Thoracic aorta (tissue), 2 donors: ENCODE data around the gene STAT4. TPM values are rescaled to one million over a fixed set of nuclear protein-coding genes. Genes with fewer than 3 reads are reported as not detected.

ENCODE experiments used
- ATAC-seq: fragments of 150-250 bp; one replicate; pipeline ENCODE4 v1.8.0; 2017; ENCODE audit warnings: low read depth; ENCODE audit not compliant: insufficient number of reproducible peaks, low FRiP score
- DNase-seq: peaks from one replicate; pipeline ENCODE4 v3.0.0-alpha.2; 2020; ENCODE audit warnings: low spot score
- H3K27ac ChIP-seq, 2 donors: fragments of 200-600 bp; sonication (generic); 1 replicate in 1 of 2; 2 replicates in 1 of 2; pipeline ENCODE4 v1.5.1; 2016; ENCODE audit warnings: mild to moderate bottlenecking in 2 of 2, moderate library complexity in 2 of 2
- H3K27me3 ChIP-seq: fragments of 200-600 bp; sonication (generic); replicated peaks from 2 replicates; pipeline ENCODE4 v1.6.0; 2016; ENCODE audit warnings: mild to moderate bottlenecking; ENCODE audit not compliant: insufficient read depth
- H3K36me3 ChIP-seq: fragments of 200-600 bp; sonication (generic); one replicate; pipeline ENCODE4 v1.5.1; 2016
- H3K4me1 ChIP-seq, 2 donors: fragments of 200-600 bp; sonication (generic); 1 replicate in 1 of 2; 2 replicates in 1 of 2; pipeline versions ENCODE4 v1.5.1 to v1.6.0; 2016; ENCODE audit warnings: low read depth in 2 of 2, mild to moderate bottlenecking in 1 of 2; ENCODE audit not compliant: control insufficient read depth in 1 of 2
- H3K4me3 ChIP-seq: fragments of 200-600 bp; sonication (generic); 2 replicates; pipeline ENCODE4 v1.5.1; 2016; ENCODE audit warnings: mild to moderate bottlenecking
- H3K9me3 ChIP-seq: fragments of 200-600 bp; sonication (generic); 2 replicates; pipeline ENCODE4 v1.5.1; 2016
- total RNA-seq, 2 donors: library from RNA; depleted of rRNA; stranded (reverse); fragments of >200 nt; gene quantifications; one replicate each; pipeline versions ENCODE4 v1.1.0 to v1.2.3, GENCODE V29; 2016
- TF ChIP-seq, protein P1 (sequence below): fragments of 200-600 bp; sonication (generic); IDR thresholded peaks from one replicate; pipeline ENCODE4 v1.5.1; 2019; ENCODE audit warnings: antibody characterized with exemption

Gene STAT4
- total RNA-seq, 2 donors from 2014 or later, result 2.7 to 6.6 TPM

GRCh38 chr2:191039616-191040015 lies 111.2 kb downstream of the STAT4 start:
- TF ChIP-seq, protein P1, sequence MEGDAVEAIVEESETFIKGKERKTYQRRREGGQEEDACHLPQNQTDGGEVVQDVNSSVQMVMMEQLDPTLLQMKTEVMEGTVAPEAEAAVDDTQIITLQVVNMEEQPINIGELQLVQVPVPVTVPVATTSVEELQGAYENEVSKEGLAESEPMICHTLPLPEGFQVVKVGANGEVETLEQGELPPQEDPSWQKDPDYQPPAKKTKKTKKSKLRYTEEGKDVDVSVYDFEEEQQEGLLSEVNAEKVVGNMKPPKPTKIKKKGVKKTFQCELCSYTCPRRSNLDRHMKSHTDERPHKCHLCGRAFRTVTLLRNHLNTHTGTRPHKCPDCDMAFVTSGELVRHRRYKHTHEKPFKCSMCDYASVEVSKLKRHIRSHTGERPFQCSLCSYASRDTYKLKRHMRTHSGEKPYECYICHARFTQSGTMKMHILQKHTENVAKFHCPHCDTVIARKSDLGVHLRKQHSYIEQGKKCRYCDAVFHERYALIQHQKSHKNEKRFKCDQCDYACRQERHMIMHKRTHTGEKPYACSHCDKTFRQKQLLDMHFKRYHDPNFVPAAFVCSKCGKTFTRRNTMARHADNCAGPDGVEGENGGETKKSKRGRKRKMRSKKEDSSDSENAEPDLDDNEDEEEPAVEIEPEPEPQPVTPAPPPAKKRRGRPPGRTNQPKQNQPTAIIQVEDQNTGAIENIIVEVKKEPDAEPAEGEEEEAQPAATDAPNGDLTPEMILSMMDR, result no peak
- H3K27ac ChIP-seq, result no peak overlapping the region
- H3K4me3 ChIP-seq, result no peak overlapping the region
- no peaks in the 10 kb centered on the region for H3K9me3 ChIP-seq
- no peaks in the 10 kb centered on the region for H3K4me1 ChIP-seq
- H3K36me3 ChIP-seq, result no peaks in the 10 kb centered on the region
- no peaks in the 10 kb centered on the region for H3K27me3 ChIP-seq
- DNase-seq (no peak), ATAC-seq (no peak)

GRCh38 chr2:191038741-191039140 lies 112.1 kb downstream of the STAT4 start:
- no peak overlapping the region for H3K4me3 ChIP-seq
- no peaks in the 10 kb centered on the region for H3K4me1 ChIP-seq
- no peaks in the 10 kb centered on the region for H3K9me3 ChIP-seq
- H3K27ac ChIP-seq, result no peak overlapping the region
- H3K36me3 ChIP-seq, result no peaks in the 10 kb centered on the region
- DNase-seq (no peak), ATAC-seq (no peak)
- no peaks in the 10 kb centered on the region for H3K27me3 ChIP-seq
- TF ChIP-seq, protein P1, result no peak

GRCh38 chr2:191038241-191038725 lies 112.5 kb downstream of the STAT4 start:
- Histone ChIP-seq H3K27me3 (no peaks in the 10 kb centered on the region), H3K27ac (no peak overlapping the region), H3K4me1 (no peaks in the 10 kb centered on the region), H3K9me3 (no peaks in the 10 kb centered on the region), H3K4me3 (no peak overlapping the region), H3K36me3 (no peaks in the 10 kb centered on the region)
- ATAC-seq (no peak), DNase-seq (no peak)
- TF ChIP-seq, protein P1, result no peak

GRCh38 chr2:191037351-191037750 lies 113.4 kb downstream of the STAT4 start:
- Histone ChIP-seq H3K4me1 (no peaks in the 10 kb centered on the region), H3K4me3 (no peak overlapping the region), H3K9me3 (no peaks in the 10 kb centered on the region), H3K27ac (no peak overlapping the region), H3K36me3 (no peaks in the 10 kb centered on the region), H3K27me3 (no peaks in the 10 kb centered on the region)
- TF ChIP-seq, protein P1, result no peak
- DNase-seq (no peak), ATAC-seq (no peak)

- H3K36me3 ChIP-seq, result no peaks in the 10 kb centered on the region
- TF ChIP-seq, protein P1, result no peak
- no peak overlapping the region for H3K27ac ChIP-seq
- no peaks in the 10 kb centered on the region for H3K9me3 ChIP-seq
- no peak overlapping the region for H3K4me3 ChIP-seq
- no peaks in the 10 kb centered on the region for H3K4me1 ChIP-seq
- ATAC-seq, result no peak
- no peaks in the 10 kb centered on the region for H3K27me3 ChIP-seq
- DNase-seq, result no peak
These were observed 114.4 kb downstream of the STAT4 start for GRCh38 chr2:191036363-191036762.
